ENCODE data around the gene CDC37L1.

Gene CDC37L1

GRCh38 chr9:4734150-4734549 is 54.8 kb downstream of the CDC37L1 start:
- H3K27ac ChIP-seq: no peak overlapping the region
- no peaks in the 10 kb centered on the region for H3K36me3 ChIP-seq
- no peaks in the 10 kb centered on the region for H3K9me3 ChIP-seq
- peaks cover 1 to 2% of the 10 kb centered on the region in 2 experiments for H3K4me1 ChIP-seq (ENCODE audit: control insufficient read depth in 1 of 2, insufficient read depth in 1 of 2, low read depth in 1 of 2, low read length in 1 of 2)
- TF ChIP-seq CTCF (IDR thresholded peaks at IDR 0.05): no peak
- no peaks in the 10 kb centered on the region for H3K27me3 ChIP-seq
- no peak overlapping the region for H3K4me3 ChIP-seq (ENCODE audit: low read depth in 1 of 2, low read length in 1 of 2)

- Histone ChIP-seq H3K4me3 (ENCODE audit: low read depth in 1 of 2, low read length in 1 of 2) (no peak overlapping the region), H3K4me1 (ENCODE audit: control insufficient read depth in 1 of 2, insufficient read depth in 1 of 2, low read depth in 1 of 2, low read length in 1 of 2) (peaks cover 16 to 23% of the 10 kb centered on the region in 2 experiments)
Observed at GRCh38 chr9:4738866-4739586, 59.7 kb downstream of the CDC37L1 start.

GRCh38 chr9:4739587-4740387 is 60.4 kb downstream of the CDC37L1 start:
- peaks cover 16 to 23% of the 10 kb centered on the region in 2 experiments for H3K4me1 ChIP-seq (ENCODE audit: control insufficient read depth in 1 of 2, insufficient read depth in 1 of 2, low read depth in 1 of 2, low read length in 1 of 2)
- H3K9me3 ChIP-seq: no peaks in the 10 kb centered on the region
- H3K4me3 ChIP-seq (ENCODE audit: low read depth in 1 of 2, low read length in 1 of 2): peak overlapping the region; percentile 71 to 91
- H3K27me3 ChIP-seq: peaks cover 6% of the 10 kb centered on the region
- no peaks in the 10 kb centered on the region for H3K36me3 ChIP-seq
- no peak overlapping the region for H3K27ac ChIP-seq
- no peak for TF ChIP-seq CTCF (IDR thresholded peaks at IDR 0.05)

More at GRCh38 chr9:4738866-4739586, 59.7 kb downstream of the CDC37L1 start:
- TF ChIP-seq CTCF (IDR thresholded peaks at IDR 0.05): no peak
- Histone ChIP-seq H3K27ac (no peak overlapping the region), H3K9me3 (no peaks in the 10 kb centered on the region), H3K36me3 (no peaks in the 10 kb centered on the region), H3K27me3 (peaks cover 6% of the 10 kb centered on the region)

GRCh38 chr9:4740388-4740637 is 60.9 kb downstream of the CDC37L1 start:
- H3K36me3 ChIP-seq: no peaks in the 10 kb centered on the region
- peak overlapping the region; percentile 71 to 91 for H3K4me3 ChIP-seq (ENCODE audit: low read depth in 1 of 2, low read length in 1 of 2)
- TF ChIP-seq CTCF (IDR thresholded peaks at IDR 0.05): no peak
- no peaks in the 10 kb centered on the region for H3K9me3 ChIP-seq
- peak overlapping the region; percentile 53 for H3K27ac ChIP-seq
- peaks cover 16 to 23% of the 10 kb centered on the region in 2 experiments for H3K4me1 ChIP-seq (ENCODE audit: control insufficient read depth in 1 of 2, insufficient read depth in 1 of 2, low read depth in 1 of 2, low read length in 1 of 2)
- peaks cover 6% of the 10 kb centered on the region for H3K27me3 ChIP-seq

GRCh38 chr9:4740638-4741364 is 61.4 kb downstream of the CDC37L1 start, which contains the start of gene AK3:
Gene AK3, minus strand, starts transcription at chr9:4741202. Its CDS starts 115 bp downstream, at chr9:4741087.
- H3K9me3 ChIP-seq: no peaks in the 10 kb centered on the region
- peak within 1 kb of the TSS; percentile 53 for H3K27ac ChIP-seq
- peaks cover 16 to 23% of the 10 kb centered on the region in 2 experiments for H3K4me1 ChIP-seq (ENCODE audit: control insufficient read depth in 1 of 2, insufficient read depth in 1 of 2, low read depth in 1 of 2, low read length in 1 of 2)
- H3K36me3 ChIP-seq: no peaks in the 10 kb centered on the region
- peaks cover 6% of the 10 kb centered on the region for H3K27me3 ChIP-seq
- TF ChIP-seq CTCF (IDR thresholded peaks at IDR 0.05): no peak
- H3K4me3 ChIP-seq (ENCODE audit: low read depth in 1 of 2, low read length in 1 of 2): peak within 1 kb of the TSS; percentile 71 to 91
